GM19468 (cell line): ENCODE measurements around the gene GABRE.

Source experiments
- ATAC-seq: cut with Tn5 transposase; IDR thresholded peaks from one replicate; pipeline ENCODE4 v1.9.1; 2021; ENCODE audit warnings: mild to moderate bottlenecking, moderate library complexity, moderate number of reproducible peaks; ENCODE audit not compliant: unreplicated experiment; ENCODE audit errors: extremely low read depth

The GABRE gene, protein sequence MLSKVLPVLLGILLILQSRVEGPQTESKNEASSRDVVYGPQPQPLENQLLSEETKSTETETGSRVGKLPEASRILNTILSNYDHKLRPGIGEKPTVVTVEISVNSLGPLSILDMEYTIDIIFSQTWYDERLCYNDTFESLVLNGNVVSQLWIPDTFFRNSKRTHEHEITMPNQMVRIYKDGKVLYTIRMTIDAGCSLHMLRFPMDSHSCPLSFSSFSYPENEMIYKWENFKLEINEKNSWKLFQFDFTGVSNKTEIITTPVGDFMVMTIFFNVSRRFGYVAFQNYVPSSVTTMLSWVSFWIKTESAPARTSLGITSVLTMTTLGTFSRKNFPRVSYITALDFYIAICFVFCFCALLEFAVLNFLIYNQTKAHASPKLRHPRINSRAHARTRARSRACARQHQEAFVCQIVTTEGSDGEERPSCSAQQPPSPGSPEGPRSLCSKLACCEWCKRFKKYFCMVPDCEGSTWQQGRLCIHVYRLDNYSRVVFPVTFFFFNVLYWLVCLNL

DNA sequence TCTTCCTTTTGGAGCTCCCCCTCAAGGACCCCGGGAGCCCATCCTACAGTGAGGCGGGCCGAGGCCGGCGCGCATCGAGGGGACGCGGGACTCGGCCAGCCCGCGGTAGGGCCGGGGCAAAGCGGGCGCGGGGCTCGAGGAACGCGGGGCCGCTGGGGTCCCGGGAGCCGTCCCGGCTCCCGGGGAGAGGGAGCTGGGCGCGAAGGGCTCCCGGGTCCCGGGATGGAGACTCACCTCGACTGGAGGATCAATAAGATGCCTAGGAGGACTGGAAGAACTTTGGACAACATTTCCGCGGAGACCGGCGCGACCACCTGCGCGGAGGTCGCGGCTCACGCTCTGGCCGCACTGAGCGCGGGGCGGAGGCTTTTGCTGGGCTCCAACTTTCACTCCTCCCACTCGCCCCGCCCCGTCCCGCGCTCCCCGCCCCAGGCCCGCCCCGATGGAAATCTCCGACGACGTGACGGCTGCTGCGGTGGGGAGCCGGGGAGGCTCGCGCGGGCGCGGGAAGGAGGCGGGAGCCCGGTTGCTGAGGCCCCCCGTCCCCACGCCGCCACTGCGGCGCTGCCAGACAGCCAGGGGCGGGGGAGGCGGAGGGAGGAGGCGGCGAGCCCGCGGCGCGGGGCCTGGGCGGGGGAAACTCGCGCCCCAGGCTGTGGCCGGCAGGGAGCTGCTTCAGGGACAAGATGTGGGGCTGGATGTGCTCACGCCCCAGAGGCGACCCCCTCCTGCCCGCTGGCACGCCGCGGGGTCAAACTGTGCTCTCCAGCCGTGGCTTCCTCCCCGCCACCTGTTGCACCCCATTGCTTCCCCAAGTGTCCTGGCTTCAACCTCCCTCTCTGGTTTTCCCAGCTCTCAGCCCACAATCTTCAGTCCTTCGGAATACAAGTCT is at the start of gene GABRE:
Gene GABRE (minus strand): TSS at position 341 of the 892 bp plus-strand sequence. CDS start 51 bp downstream, at position 290.
- no peak for ATAC-seq

DNA sequence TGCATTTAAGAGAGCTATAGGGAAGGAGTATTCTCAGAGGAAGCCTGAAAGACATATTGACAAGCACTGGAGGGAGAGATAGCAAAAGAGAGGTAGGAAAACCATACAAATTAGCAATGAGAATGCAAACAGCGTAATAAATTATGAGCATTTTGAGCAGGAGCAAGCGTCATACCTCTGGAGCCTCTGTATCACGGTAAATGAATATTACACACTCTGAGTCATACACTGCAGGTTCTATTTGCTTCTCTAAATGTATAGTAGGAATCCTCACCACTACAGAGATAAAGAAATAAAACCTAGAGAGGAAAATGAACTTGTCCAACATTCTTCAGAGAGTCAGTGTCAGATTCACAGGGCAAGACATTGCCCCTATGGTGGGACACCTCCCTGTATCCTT is 46.4 kb upstream of the GABRE start:
- no peak for ATAC-seq

DNA sequence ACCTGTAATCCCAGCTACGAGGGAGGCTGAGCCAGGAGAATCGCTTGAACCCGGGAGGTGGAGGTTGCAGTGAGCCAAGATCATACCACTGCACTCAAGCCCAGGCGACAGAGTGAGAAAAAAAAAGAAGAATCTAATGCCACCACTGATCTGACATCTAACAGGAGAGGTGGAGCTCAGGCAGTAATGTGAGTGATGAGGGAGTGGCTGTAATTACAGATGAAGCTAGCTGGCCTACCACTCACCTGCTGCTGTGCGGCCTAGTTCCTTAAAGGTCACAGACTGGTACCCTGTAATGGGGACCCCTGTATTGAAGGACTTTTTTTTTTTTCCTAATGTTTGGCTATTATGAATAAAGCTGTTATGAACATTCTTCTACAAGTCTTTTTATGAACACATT is 25.3 kb upstream of the GABRE start:
- ATAC-seq: no peak

DNA sequence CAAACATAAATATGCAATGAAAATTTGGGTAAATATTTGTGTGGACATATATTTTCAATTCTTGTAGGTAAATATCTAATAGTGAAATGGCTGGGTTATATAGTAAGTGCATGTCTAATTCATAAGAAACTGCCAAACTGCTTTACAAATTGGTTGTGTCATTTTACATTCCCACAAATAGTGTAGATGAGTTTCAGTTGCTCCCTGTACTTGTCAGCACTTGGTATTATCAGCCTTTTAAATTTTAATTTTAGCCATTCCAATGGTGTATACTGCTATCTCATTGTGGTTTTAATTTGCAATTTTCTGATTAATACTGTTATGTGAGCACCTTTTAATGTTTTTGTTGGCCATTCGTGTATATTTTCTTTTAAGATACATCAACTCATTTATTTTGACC is 23.1 kb upstream of the GABRE start:
- no peak for ATAC-seq

DNA sequence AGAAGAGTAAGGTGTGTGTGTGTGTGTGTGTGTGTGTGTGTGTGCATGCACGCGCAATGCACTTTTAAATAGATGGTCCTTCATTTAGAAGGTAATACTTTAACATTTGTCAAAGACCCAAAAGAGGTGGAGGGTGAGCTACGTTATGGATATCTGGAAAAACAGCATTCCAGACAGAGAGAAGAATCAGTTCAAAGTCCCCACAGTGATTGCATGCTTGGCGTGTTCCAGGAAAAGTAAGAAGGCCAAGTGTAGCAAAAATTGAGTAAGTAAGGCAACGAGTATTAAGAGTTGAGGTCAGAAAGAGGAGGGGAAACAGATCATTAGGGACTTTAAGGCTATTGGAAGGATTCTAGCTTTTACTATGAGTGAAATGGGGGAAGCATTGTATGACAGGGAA is 21.9 kb upstream of the GABRE start:
- ATAC-seq: no peak

DNA sequence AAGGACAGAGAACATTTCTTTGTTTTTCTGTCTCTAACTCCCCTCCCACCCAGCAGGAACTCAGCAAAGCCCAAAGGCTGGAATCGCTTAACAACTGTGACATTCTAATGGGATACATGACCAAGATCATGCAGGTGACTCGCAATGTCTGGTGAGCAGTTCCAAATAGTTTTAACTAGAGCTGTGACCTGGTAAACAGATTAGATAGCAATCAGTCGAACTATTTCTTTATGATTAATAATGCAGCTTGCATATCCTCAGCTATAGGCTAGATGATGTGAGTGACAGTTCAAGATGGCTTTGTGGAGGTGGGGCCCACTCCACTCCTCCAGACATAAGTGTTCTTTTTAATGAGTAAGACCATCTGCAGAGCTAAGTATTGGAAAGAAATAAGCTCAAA is 20.0 kb upstream of the GABRE start:
- ATAC-seq: no peak

DNA sequence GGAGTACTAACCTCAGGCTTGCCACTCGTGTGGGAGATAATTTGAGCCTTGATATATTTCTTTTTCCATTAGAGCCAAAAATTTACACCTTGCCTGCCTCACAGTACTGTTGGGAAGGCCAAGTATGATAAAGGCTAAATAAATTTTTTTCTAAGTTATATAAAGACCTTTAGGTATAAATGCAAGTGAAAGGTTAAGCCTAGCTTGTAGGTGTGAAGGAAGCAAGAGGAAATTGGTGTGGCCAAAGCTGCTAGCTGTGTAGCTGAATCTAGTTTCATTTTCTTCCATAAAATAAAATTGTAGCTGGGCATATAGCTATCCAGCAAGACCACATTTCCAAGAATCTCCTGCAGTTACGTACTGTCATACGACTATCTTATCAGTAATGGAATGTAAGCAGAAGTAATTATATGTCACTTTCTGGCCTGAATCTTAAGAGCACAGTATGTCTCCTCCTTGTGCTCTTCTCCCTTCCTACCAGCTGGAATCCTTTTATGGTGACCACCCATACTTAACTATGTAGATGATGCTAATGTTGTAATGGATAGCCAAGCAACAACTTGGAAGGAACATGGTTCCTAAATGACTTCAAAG is 14.3 kb upstream of the GABRE start:
- no peak for ATAC-seq

DNA sequence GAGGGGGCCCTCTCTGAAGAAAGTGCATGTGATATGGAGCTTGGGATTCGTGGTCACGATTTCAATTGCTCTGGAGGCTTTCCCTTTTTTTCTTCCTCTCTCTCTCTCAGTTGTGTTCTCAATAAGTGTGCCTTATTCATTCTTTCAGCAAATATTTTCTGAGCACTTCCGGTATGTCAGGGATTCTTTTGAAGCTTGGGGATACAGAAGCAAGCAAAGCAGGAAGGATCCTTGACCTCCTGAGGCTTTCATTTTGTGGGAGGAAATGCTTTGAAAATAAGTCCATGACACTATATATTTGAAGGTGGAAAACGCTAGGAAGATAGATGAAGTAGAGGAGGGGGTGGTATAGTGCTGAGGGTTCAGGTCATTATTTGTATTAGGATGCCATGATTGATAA is 12.6 kb upstream of the GABRE start:
- ATAC-seq: no peak

DNA sequence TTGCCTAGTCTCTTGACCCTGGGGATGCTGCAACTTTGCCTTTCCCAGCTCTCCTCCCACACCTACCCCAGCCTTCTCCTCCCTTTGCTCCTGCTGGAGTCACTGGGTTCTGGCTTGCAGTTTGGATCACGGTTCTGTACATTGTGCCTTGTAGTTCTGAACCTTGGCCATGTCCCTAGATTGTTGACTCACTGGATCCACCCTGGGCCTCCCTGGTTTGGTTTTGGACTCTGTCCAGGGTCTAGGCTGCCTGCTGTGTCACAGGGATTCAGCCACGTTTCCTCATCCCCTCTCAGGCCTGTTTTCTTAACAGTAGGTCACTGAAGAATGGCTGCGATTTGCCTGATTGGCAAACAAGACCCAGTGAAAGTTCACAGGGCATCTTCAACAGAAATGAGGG is 11.5 kb upstream of the GABRE start:
- no peak for ATAC-seq

DNA sequence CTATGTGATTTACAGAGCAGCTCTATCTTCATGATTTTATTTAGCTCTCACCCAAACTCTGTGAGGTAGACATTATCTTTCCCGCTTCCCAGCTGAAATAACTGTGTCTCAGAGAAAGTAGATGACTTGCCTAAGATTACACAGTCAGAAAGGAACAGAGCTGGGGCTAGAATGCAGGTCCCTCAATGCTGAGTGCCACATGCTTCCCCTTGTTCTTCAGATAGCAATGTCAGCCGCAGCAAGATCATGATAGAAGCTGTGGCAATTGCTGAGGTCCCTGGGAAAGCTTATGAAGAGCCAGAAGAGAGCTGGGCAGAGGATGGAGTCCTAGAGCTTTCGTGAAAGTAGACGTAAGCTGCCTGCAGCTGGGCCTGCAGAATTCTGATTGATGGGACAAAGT is 11.1 kb upstream of the GABRE start:
- no peak for ATAC-seq

DNA sequence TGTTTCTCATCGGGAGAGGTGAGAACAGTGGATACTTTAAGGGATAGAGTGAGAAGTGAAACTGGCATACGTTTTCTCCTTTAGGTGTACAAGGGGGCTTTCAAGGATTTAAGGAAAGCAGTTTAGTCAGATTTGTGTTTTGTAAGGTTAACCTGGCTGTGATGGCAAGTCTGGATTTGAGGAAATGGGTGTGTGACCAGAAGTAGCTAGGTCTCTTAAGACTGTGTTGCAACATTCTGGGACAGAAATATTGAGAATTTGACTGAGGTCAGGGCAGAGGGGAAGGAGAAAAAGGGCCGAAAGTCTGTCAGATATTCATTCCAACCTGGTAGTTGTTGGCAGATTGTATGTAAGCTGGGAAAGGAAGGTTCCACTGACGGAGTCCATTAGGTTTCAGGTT is 10.4 kb upstream of the GABRE start:
- ATAC-seq: no peak

DNA sequence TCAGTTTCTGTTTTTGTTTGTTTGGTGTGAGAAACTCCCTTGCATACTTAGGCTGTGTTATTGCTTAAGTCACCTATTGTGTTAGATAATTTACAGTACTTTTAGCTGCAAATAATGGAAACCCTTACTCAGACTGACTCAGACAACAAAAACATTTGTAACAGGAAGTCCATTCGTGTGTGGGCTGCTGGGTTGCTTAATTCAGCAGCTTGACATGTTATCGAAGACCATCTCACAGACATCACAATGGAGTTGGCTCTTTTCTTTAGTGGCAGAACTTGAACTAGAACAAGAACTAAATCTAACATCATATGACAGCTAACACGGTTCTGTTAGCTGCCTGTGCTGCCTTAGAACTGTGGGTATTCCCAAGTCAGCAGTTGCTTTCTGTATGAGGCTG is 9.9 kb upstream of the GABRE start:
- no peak for ATAC-seq

DNA sequence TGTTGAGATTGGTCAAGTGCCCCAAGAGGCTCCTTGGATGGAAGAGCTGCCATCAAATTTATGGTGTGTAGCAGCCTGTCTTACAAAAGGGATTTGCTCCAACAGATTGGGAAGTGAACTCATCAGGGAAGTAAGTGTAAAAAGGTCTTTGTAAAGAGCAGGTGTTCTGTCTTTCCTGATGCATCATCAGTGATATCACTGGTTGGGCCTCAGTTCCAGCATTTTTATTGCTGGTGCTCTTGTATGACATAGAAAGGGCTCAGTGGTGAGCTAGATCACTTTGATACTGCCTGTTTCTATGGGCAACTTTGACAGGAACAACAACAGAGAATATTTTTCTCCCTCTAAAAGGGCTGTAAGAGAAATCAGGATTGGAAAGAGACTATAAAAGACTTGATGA is 8.7 kb upstream of the GABRE start:
- ATAC-seq: no peak

DNA sequence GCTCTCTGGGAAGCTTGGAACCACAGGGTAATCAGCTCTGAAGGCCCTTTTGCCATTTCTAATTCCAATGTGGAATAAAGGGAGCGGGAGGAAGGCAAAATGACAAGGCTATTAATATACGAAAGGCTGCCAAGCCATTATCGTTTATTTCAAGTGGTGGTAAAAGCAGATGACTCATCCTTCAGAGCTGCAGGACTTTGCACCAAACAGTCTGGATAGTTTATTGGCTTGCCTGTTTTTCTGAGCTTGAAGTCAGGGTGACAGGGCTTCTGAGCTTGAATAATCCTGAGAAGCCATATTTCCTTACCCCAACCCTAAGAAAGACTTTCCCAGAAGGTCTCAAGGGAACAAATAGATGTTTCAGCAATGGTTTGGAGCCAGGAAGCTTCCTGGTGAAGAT is 7.7 kb upstream of the GABRE start:
- no peak for ATAC-seq

DNA sequence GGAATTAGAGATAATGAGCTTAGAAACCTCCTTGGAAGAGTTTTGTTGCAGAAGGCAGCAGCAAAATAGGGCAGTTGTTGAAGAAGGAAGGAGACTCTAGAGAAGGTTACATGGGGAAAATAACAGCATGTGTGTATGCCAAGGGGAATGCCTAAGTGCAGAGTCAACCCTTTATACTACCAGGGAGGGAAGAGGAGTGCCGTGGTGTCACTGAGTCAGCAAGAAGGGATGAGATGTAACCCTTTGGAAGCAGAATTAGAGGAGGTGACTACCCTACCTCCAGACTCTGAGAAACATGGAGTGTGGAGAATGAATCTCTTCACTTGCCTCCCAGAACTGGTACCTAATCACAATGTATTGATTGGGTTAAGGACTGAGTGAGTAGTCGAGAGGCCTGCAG is 6.7 kb upstream of the GABRE start:
- ATAC-seq: no peak

DNA sequence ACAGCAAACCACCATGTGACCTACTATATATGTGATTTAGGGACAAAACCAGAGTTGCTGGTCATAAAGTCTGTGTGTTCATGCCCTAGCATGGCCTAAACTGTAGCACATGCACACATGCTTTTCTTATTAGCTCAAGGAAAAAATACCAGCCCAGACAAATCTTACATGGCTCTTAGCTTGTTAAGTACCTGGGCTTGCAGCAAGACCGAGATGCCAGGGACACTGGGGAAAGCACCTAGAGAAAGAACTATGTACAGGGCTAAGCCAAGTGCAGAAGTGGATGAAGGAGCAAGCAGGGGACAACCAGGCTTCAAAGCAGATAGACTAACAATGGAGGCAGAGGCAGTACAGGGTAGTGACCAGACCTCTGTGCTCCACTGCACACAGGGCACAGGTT is 3.4 kb upstream of the GABRE start:
- ATAC-seq: no peak

DNA sequence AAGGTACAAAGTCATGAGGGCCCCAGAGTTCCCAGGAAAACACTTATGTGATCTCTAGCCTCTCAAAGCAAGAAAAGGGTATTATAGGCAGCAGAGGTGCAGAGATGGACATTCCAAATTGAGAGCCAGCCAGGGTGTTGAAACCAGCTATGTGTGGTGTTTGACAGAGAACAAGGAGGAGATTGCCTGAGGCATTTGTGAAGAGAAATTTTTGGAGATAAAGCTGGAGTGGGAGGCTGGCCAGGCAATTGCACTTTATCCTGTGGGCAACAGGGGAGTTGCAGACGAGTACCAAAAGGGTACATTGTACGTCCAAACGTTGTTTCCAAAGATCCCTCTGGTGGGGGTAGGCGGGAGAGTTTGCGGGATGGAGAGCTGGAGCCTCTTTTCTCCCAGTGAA is 2.5 kb upstream of the GABRE start:
- ATAC-seq: no peak

DNA sequence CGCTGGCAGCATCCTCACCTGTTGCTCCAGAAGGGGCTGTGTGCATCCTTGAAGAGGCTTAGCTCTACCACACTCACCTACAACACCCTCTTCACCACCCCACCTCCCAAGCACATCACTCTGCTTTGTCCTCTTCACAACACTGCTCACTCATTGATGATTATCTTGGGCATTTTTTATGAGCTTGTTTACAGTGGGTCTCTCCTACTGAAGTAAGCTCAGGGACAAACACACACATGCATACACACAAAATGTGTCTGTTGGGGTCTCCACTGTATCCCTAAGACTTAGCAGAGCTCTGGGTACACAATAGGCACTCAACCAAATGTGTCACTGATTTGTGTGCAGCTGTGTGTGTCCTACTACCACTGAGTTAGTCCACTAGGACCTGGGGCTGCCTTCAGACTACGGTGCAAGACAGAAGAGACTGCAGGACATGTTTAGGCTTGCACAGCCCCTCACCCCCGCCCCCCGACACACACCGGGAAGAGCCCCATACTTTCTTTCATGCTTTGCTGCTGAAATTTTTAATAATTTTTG is 1.3 kb upstream of the GABRE start:
- ATAC-seq: no peak

DNA sequence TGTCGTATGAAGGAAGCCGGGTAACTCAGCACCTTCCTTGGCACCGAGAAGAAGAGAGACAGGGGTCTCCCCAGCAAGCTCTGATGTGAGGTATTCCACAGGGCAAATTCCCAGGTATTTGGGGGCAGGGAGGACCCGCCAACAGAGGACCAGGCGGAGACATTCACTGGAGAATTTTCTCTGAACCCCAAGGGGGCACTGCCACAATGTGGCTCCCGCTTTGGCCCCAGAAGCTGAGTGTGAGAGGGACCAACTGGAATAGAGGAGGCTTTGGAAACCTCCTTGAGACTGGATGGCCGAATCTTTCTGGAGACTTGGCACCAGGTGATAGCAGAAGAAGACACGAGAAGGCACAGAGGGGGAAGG is 735 bp upstream of the GABRE start:
- no peak for ATAC-seq

DNA sequence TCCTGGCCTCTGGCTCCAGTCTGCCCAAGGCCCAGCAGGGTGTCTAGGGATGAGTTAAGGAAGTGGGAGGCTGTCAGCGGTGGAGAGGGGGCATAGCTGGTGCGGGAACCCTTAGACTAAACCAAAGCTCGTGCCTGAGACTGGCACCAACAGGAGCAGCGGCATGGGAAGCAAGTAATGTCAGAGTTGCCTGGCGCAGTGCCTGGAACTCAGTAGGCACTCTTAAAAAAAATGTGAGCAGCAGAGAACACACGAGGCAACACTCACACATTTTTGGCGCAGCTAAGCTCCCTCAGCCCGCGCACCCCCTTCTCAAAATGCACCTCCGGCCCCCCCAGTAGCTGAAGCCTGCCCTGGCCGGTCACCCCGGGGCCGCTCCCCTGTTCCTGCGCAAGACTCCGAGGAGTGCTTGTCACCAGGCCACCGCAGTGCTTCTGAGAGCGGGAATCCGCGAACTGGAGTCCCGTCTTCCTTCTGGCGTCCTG is 583 bp downstream of the GABRE start:
- no peak for ATAC-seq
